H1 (cell line): Measurements from ENCODE around the gene AGAP1.

Experiments used
- EZH2 ChIP-seq: fragments of 200-600 bp; sonication (generic); IDR thresholded peaks from 2 replicates; pipeline ENCODE4 v1.7.1; 2012; ENCODE audit warnings: low read depth, mild to moderate bottlenecking, moderate library complexity, low read length, inconsistent platforms; ENCODE audit not compliant: severe bottlenecking
- HDAC2 ChIP-seq, 2 experiments: fragments of 300-600 bp in 1 of 2; sonication (generic) in 1 of 2; IDR thresholded peaks; 2 replicates each; pipeline ENCODE4 v1.6.1; 2011 to 2012; ENCODE audit warnings: low read depth in 2 of 2, low read length in 2 of 2, mild to moderate bottlenecking in 2 of 2, moderate library complexity in 2 of 2, borderline replicate concordance in 1 of 2, inconsistent platforms in 1 of 2
- POLR2A ChIP-seq, 2 experiments: IDR thresholded peaks; 1 replicate in 1 of 2; 2 replicates in 1 of 2; pipeline ENCODE4 v1.6.1; 2011; ENCODE audit warnings: low read depth in 2 of 2, low read length in 2 of 2, mild to moderate bottlenecking in 2 of 2; ENCODE audit errors: control extremely low read depth in 1 of 2
- USF2 ChIP-seq: IDR thresholded peaks from 2 replicates; pipeline ENCODE4 v1.6.1; 2011; ENCODE audit warnings: low read length, improper control_type of control experiment
- TF ChIP-seq, protein P1 (sequence below), 3 experiments: IDR thresholded peaks; 1 replicate in 2 of 3; 2 replicates in 1 of 3; pipeline versions ENCODE4 v1.5.1 to v1.6.1; 2011; ENCODE audit warnings: low read length in 3 of 3, mild to moderate bottlenecking in 3 of 3, inconsistent platforms in 2 of 3, low read depth in 1 of 3, moderate library complexity in 1 of 3; ENCODE audit not compliant: insufficient read depth in 1 of 3; ENCODE audit errors: control extremely low read depth in 1 of 3

DNA sequence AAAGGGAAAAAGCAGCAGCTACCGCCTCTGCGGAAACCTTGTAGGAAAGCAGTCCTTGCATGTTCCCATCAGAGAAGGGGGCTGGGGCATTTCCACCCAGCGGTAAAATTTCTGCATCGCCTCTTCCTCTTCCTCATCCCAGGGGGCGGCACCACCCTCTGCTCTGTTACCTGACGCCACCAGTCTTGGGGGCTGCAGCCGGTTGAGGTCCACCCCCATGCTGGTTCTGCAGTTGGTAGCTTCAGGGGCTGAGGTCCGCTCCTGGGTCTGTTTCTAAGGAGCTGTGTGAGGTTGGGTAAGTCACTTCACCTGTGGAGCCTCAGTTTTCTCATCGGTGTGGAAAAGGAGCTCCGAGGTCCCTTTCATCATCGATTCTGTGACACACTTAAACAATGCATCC, 14.2 kb upstream of the AGAP1 start:
- TF ChIP-seq USF2 (no peak), POLR2A (IDR thresholded peaks at IDR 0.05; ENCODE audit: control extremely low read depth in 1 of 2, low read depth in 2 of 2, low read length in 2 of 2) (no peak), HDAC2 (IDR thresholded peaks at IDR 0.05; ENCODE audit: borderline replicate concordance in 1 of 2, low read depth in 2 of 2, low read length in 2 of 2) (no peak), EZH2 (no peak)
- TF ChIP-seq, protein P1, sequence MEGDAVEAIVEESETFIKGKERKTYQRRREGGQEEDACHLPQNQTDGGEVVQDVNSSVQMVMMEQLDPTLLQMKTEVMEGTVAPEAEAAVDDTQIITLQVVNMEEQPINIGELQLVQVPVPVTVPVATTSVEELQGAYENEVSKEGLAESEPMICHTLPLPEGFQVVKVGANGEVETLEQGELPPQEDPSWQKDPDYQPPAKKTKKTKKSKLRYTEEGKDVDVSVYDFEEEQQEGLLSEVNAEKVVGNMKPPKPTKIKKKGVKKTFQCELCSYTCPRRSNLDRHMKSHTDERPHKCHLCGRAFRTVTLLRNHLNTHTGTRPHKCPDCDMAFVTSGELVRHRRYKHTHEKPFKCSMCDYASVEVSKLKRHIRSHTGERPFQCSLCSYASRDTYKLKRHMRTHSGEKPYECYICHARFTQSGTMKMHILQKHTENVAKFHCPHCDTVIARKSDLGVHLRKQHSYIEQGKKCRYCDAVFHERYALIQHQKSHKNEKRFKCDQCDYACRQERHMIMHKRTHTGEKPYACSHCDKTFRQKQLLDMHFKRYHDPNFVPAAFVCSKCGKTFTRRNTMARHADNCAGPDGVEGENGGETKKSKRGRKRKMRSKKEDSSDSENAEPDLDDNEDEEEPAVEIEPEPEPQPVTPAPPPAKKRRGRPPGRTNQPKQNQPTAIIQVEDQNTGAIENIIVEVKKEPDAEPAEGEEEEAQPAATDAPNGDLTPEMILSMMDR (IDR thresholded peaks at IDR 0.05; ENCODE audit: control extremely low read depth in 1 of 3, insufficient read depth in 1 of 3, low read depth in 1 of 3, low read length in 3 of 3): no peak
